MM.1S (cell line): ENCODE measurements around the gene SUPT6H.

Experiments used
- DNase-seq: peaks from one replicate; pipeline ENCODE4 v3.0.0-alpha.2; 2015
- H2AFZ ChIP-seq: fragments of 300-600 bp; sonication (generic); 2 replicates; pipeline ENCODE4 v1.6.0; 2016; ENCODE audit warnings: antibody characterized with exemption, low read length
- H3F3A ChIP-seq: fragments of 300-600 bp; sonication (generic); 2 replicates; pipeline ENCODE4 v1.6.1; 2016; ENCODE audit warnings: mild to moderate bottlenecking, antibody characterized with exemption, low read length, moderate library complexity, mixed read lengths; ENCODE audit not compliant: insufficient read depth
- H3K27ac ChIP-seq: fragments of 300-600 bp; sonication (generic); 2 replicates; pipeline ENCODE4 v1.5.1; 2016; ENCODE audit warnings: mild to moderate bottlenecking, low read length
- H3K27me3 ChIP-seq: fragments of 300-600 bp; sonication (generic); replicated peaks from 2 replicates; pipeline ENCODE4 v1.6.0; 2016; ENCODE audit warnings: low read length; ENCODE audit not compliant: insufficient read depth
- H3K36me3 ChIP-seq: fragments of 300-600 bp; sonication (generic); replicated peaks from 2 replicates; pipeline ENCODE4 v1.6.1; 2016; ENCODE audit warnings: mild to moderate bottlenecking, low read length, mixed read lengths; ENCODE audit not compliant: insufficient read depth
- H3K4me1 ChIP-seq: fragments of 300-600 bp; sonication (generic); 2 replicates; pipeline ENCODE4 v1.6.1; 2016; ENCODE audit warnings: low read length, mixed read lengths
- H3K4me2 ChIP-seq: fragments of 300-600 bp; sonication (generic); 2 replicates; pipeline ENCODE4 v1.6.0; 2016; ENCODE audit warnings: low read depth, low read length
- H3K4me3 ChIP-seq: fragments of 300-600 bp; sonication (generic); 2 replicates; pipeline ENCODE4 v1.5.1; 2016; ENCODE audit warnings: low read length, mixed read lengths
- H3K79me2 ChIP-seq: fragments of 300-600 bp; sonication (generic); 2 replicates; pipeline ENCODE4 v1.6.1; 2016; ENCODE audit warnings: mixed run types, low read length, mixed read lengths
- H3K9ac ChIP-seq: fragments of 300-600 bp; sonication (generic); 2 replicates; pipeline ENCODE4 v1.6.1; 2016; ENCODE audit warnings: low read length, mixed read lengths
- H3K9me2 ChIP-seq: fragments of 300-600 bp; sonication (generic); replicated peaks from 2 replicates; pipeline ENCODE4 v1.6.1; 2016; ENCODE audit warnings: mild to moderate bottlenecking, low read length, mixed read lengths; ENCODE audit not compliant: insufficient read depth
- H3K9me3 ChIP-seq: fragments of 300-600 bp; sonication (generic); replicated peaks from 2 replicates; pipeline ENCODE4 v1.6.1; 2016; ENCODE audit warnings: mild to moderate bottlenecking, low read length, mixed read lengths; ENCODE audit not compliant: insufficient read depth
- H4K20me1 ChIP-seq: fragments of 300-600 bp; sonication (generic); 2 replicates; pipeline ENCODE4 v1.6.1; 2016; ENCODE audit warnings: mild to moderate bottlenecking, low read length, moderate library complexity, mixed read lengths; ENCODE audit not compliant: insufficient read depth
- CTCF ChIP-seq: fragments of 300-600 bp; sonication (generic); IDR thresholded peaks from 2 replicates; pipeline ENCODE4 v1.5.1; 2016; ENCODE audit warnings: antibody characterized with exemption, low read length, mixed read lengths
- EZH2 ChIP-seq: fragments of 300-600 bp; sonication (generic); optimal IDR thresholded peaks from 2 replicates; pipeline ENCODE3; 2017; ENCODE audit warnings: low read depth, mild to moderate bottlenecking, antibody characterized with exemption, low read length, mixed read lengths
- EZH2phosphoT487 ChIP-seq: fragments of 300-600 bp; sonication (generic); IDR thresholded peaks from 2 replicates; pipeline ENCODE4 v1.6.1; 2018; ENCODE audit warnings: antibody characterized with exemption, low read length

Gene SUPT6H

DNA sequence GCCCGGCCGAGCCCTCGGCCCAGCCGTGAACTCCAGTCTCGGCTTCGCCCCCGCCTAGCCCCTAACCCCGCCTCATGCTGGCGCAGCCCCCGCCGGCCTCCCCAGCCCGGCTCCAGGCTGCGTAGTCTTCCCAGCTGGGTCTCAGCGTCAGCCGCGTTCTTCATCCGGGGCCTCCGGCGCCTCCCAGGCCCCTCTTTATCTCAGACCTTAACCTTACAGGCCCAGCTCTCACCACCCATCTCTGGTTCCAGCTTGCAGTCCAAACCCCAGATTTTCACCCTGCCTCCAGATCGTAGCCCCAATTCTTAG lies 49.7 kb downstream of the SUPT6H start, which contains the start of gene PROCA1:
Gene PROCA1 (minus strand): TSS at position 166 of the 309 bp plus-strand sequence. CDS start 228 bp downstream, outside the sequence.
- H3K9me2 ChIP-seq = no peaks in the 10 kb centered on the region
- H3K36me3 ChIP-seq = no peaks in the 10 kb centered on the region
- H3K27me3 ChIP-seq = peaks cover 45% of the 10 kb centered on the region
- H3K79me2 ChIP-seq = no peaks in the 10 kb centered on the region
- TF ChIP-seq CTCF (no peak), EZH2 (no peak), EZH2phosphoT487 (no peak)
- H3K4me1 ChIP-seq = 0 out of 2 replicates have a peak, but pooled peaks cover 3% of the 10 kb centered on the region
- peak within 1 kb of the TSS; percentile 100 for H2AFZ ChIP-seq
- H3K9ac ChIP-seq = peak within 1 kb of the TSS; percentile 61; the same call in 1 of the 2 replicates
- no peaks in the 10 kb centered on the region for H3K9me3 ChIP-seq
- H3K4me2 ChIP-seq = peak within 1 kb of the TSS; percentile 86
- no peaks in the 10 kb centered on the region for H4K20me1 ChIP-seq
- 0 out of 2 replicates have a peak, but pooled peaks cover 4% of the 10 kb centered on the region for H3F3A ChIP-seq
- DNase-seq = no peak
- no peak within 1 kb of the TSS for H3K27ac ChIP-seq
- H3K4me3 ChIP-seq = peak within 1 kb of the TSS; percentile 79

GRCh38 chr17:28712032-28712704 lies 50.2 kb downstream of the SUPT6H start:
- Histone ChIP-seq H3K4me3 (peak overlapping the region; percentile 79; the same call in 1 of the 2 replicates), H3K27ac (no peak overlapping the region), H3K9me2 (no peaks in the 10 kb centered on the region), H3K79me2 (no peaks in the 10 kb centered on the region), H3K4me1 (0 out of 2 replicates have a peak, but pooled peaks cover 3% of the 10 kb centered on the region), H3K9ac (peak overlapping the region; percentile 61; the same call in 1 of the 2 replicates), H3K4me2 (peak overlapping the region; percentile 86; the same call in 1 of the 2 replicates), H2AFZ (peak overlapping the region; percentile 100; the same call in 1 of the 2 replicates), H3K9me3 (no peaks in the 10 kb centered on the region), H3K36me3 (no peaks in the 10 kb centered on the region), H4K20me1 (no peaks in the 10 kb centered on the region), H3K27me3 (peaks cover 50% of the 10 kb centered on the region), H3F3A (0 out of 2 replicates have a peak, but pooled peaks cover 4% of the 10 kb centered on the region)
- DNase-seq = no peak
- TF ChIP-seq EZH2phosphoT487 (no peak), CTCF (no peak), EZH2 (no peak)

- peaks cover 56% of the 10 kb centered on the region for H3K27me3 ChIP-seq
- no peaks in the 10 kb centered on the region for H3K9me3 ChIP-seq
- H3K4me2 ChIP-seq = no peak overlapping the region
- H4K20me1 ChIP-seq = no peaks in the 10 kb centered on the region
- 0 out of 2 replicates have a peak, but pooled peaks cover 4% of the 10 kb centered on the region for H3F3A ChIP-seq
- TF ChIP-seq EZH2 = no peak
- no peak for TF ChIP-seq EZH2phosphoT487
- no peak for TF ChIP-seq CTCF
- H3K36me3 ChIP-seq = no peaks in the 10 kb centered on the region
- H2AFZ ChIP-seq = no peak overlapping the region
- no peak overlapping the region for H3K27ac ChIP-seq
- H3K79me2 ChIP-seq = no peaks in the 10 kb centered on the region
- H3K4me3 ChIP-seq = no peak overlapping the region
- 0 out of 2 replicates have a peak, but pooled peaks cover 3% of the 10 kb centered on the region for H3K4me1 ChIP-seq
- H3K9me2 ChIP-seq = no peaks in the 10 kb centered on the region
- no peak for DNase-seq
- H3K9ac ChIP-seq = no peak overlapping the region
These were observed 50.9 kb downstream of the SUPT6H start for GRCh38 chr17:28712705-28713415.
